ENCODE data around the gene CDK17. TPM values are rescaled to one million over a fixed set of nuclear protein-coding genes. Genes with fewer than 3 reads are reported as not detected.
A peak's percentile ranks its signal among the peaks of the same experiment; 100 is the strongest.

The CDK17 gene
- total and polyA plus RNA-seq, 2 donors from 2014 or later = 6.6 to 35.7 TPM

DNA sequence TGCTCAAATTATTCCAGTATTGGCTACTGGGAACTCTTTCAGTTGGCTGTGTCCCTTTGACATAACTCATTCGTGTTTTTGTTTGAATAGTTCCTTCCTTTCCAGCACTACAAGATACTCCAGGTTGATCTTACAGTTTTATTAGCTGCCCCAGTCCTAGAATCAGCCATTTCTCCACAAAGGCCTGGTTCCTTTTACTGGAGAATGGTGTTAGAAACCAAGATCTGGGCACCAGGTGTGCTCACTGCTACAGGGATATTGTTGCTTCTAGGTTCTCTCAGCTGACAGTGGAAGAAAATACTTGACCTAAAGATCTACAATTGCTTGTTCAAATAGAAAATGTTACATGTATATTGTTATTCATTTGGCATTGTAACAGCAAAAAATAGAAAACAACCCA lies 21.9 kb downstream of the CDK17 start:
- Histone ChIP-seq H3K27me3 (ENCODE audit: control insufficient read depth, insufficient read depth, low read length) (no peaks in the 10 kb centered on the region), H3K9me3 (ENCODE audit: control insufficient read depth in 2 of 3, insufficient read depth in 1 of 3, low read length in 3 of 3) (no peaks in the 10 kb centered on the region), H3K4me1 (ENCODE audit: control insufficient read depth in 2 of 3, insufficient read depth in 2 of 3, low read depth in 1 of 3, low read length in 3 of 3) (peaks cover 0 to 22% (median 3%) of the 10 kb centered on the region in 3 donors), H3K9ac (ENCODE audit: low read length in 3 of 3) (no peak overlapping the region), H3K4me3 (ENCODE audit: low read length in 3 of 3) (no peak overlapping the region), H3K36me3 (ENCODE audit: control insufficient read depth in 2 of 3, insufficient read depth in 3 of 3, low read length in 3 of 3) (no peaks in the 10 kb centered on the region), H3K27ac (ENCODE audit: low read depth in 2 of 2, low read length in 2 of 2) (no peak overlapping the region)
- intact Hi-C loops (cut with DNase I) = no loop called here
- FAIRE-seq = no peak
- DNase-seq = no peak
- TF ChIP-seq, protein P1, sequence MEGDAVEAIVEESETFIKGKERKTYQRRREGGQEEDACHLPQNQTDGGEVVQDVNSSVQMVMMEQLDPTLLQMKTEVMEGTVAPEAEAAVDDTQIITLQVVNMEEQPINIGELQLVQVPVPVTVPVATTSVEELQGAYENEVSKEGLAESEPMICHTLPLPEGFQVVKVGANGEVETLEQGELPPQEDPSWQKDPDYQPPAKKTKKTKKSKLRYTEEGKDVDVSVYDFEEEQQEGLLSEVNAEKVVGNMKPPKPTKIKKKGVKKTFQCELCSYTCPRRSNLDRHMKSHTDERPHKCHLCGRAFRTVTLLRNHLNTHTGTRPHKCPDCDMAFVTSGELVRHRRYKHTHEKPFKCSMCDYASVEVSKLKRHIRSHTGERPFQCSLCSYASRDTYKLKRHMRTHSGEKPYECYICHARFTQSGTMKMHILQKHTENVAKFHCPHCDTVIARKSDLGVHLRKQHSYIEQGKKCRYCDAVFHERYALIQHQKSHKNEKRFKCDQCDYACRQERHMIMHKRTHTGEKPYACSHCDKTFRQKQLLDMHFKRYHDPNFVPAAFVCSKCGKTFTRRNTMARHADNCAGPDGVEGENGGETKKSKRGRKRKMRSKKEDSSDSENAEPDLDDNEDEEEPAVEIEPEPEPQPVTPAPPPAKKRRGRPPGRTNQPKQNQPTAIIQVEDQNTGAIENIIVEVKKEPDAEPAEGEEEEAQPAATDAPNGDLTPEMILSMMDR (IDR thresholded peaks at IDR 0.05; ENCODE audit: borderline replicate concordance, extremely low read depth, insufficient read depth) = no peak

DNA sequence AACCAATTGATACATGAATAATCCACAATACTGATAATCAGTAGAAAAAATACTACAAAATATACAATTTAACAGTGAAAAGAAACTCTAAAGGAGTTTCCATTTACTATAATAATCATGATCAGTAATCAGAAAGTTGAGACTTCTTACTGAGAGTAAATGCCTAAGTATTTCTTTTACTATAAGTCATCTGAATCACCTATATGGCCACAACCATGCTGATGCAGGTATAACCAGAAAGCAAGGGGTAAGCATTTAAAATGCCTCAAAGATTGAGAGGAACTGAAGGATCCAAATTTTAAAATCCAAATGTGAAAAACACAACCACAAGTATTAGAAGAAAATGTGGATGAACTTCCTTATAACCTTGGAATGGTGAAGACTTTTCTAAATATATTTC lies 23.4 kb downstream of the CDK17 start:
- peaks cover 0 to 28% (median 3%) of the 10 kb centered on the region in 3 donors for H3K4me1 ChIP-seq (ENCODE audit: control insufficient read depth in 2 of 3, insufficient read depth in 2 of 3, low read depth in 1 of 3, low read length in 3 of 3)
- intact Hi-C loops (cut with DNase I) = no loop called here
- no peak overlapping the region for H3K27ac ChIP-seq (ENCODE audit: low read depth in 2 of 2, low read length in 2 of 2)
- FAIRE-seq (no peak), DNase-seq (no peak)
- TF ChIP-seq, protein P1 (IDR thresholded peaks at IDR 0.05; ENCODE audit: borderline replicate concordance, extremely low read depth, insufficient read depth) = no peak
- H3K4me3 ChIP-seq (ENCODE audit: low read length in 3 of 3) = no peak overlapping the region
- no peaks in the 10 kb centered on the region for H3K9me3 ChIP-seq (ENCODE audit: control insufficient read depth in 2 of 3, insufficient read depth in 1 of 3, low read length in 3 of 3)
- H3K9ac ChIP-seq (ENCODE audit: low read length in 3 of 3) = no peak overlapping the region
- no peaks in the 10 kb centered on the region for H3K27me3 ChIP-seq (ENCODE audit: control insufficient read depth, insufficient read depth, low read length)
- H3K36me3 ChIP-seq (ENCODE audit: control insufficient read depth in 2 of 3, insufficient read depth in 3 of 3, low read length in 3 of 3) = no peaks in the 10 kb centered on the region

DNA sequence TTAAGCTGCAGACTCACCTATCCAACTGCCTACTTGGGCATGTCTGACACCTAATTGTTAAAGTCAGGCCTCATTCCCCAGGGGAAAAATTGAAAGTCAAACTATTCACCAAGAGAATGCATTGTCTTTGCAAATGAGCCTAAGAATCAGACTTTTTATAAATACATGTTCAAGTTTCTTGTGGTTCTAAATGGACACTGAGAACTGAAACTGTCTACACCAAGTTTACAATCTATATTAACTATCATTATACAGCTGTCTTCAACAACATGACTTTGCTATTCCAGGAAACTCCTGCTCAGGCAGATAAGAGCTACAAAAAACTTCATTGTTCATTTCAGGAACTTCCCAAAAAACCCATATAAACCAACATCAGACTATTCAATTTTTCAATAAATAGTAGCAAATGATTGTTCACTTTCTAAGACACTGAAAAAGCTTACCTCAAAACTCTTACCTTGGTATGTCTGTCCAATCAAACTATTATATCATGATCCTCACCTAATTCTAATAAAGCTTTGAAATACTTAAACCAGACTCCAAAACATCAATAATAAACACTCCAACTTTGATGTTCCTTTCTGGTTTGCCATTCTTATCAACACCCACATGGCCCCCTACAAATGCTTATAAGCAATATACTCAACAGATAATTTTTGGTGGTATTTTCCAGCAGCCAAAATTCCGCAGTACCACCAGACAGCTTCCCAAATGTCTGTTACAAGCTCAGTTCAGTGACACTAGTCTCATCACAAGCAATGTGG lies 24.2 kb downstream of the CDK17 start:
- FAIRE-seq = no peak
- intact Hi-C loops (cut with DNase I) = no loop called here
- Histone ChIP-seq H3K27me3 (ENCODE audit: control insufficient read depth, insufficient read depth, low read length) (no peaks in the 10 kb centered on the region), H3K27ac (ENCODE audit: low read depth in 2 of 2, low read length in 2 of 2) (peak overlapping the region; percentile 13 to 33), H3K4me1 (ENCODE audit: control insufficient read depth in 2 of 3, insufficient read depth in 2 of 3, low read depth in 1 of 3, low read length in 3 of 3) (peaks cover 0 to 31% (median 3%) of the 10 kb centered on the region in 3 donors), H3K9me3 (ENCODE audit: control insufficient read depth in 2 of 3, insufficient read depth in 1 of 3, low read length in 3 of 3) (no peaks in the 10 kb centered on the region), H3K36me3 (ENCODE audit: control insufficient read depth in 2 of 3, insufficient read depth in 3 of 3, low read length in 3 of 3) (no peaks in the 10 kb centered on the region), H3K9ac (ENCODE audit: low read length in 3 of 3) (no peak overlapping the region), H3K4me3 (ENCODE audit: low read length in 3 of 3) (no peak overlapping the region)
- TF ChIP-seq, protein P1 (IDR thresholded peaks at IDR 0.05; ENCODE audit: borderline replicate concordance, extremely low read depth, insufficient read depth) = no peak
- DNase-seq = peak in 1 of 5 donors; percentile 19
